Neuronal stem cell (in vitro differentiated cells): Measurements from ENCODE around the gene MROH2A.
A peak's percentile ranks its signal among the peaks of the same experiment; 100 is the strongest.

Experiments
- DNase-seq: peaks from one replicate; pipeline ENCODE4 v3.0.0-alpha.2; 2013; ENCODE audit warnings: low spot score
- H2AFZ ChIP-seq: one replicate; pipeline ENCODE4 v1.6.1; 2013; ENCODE audit warnings: mild to moderate bottlenecking, low read length, inconsistent platforms
- H2AK5ac ChIP-seq: 2 replicates; pipeline ENCODE4 v1.6.1; 2013; ENCODE audit warnings: low read depth, mild to moderate bottlenecking, inconsistent platforms, low read length, moderate library complexity, mixed read lengths
- H2BK120ac ChIP-seq: 2 replicates; pipeline ENCODE4 v1.6.1; 2013; ENCODE audit warnings: low read depth, mild to moderate bottlenecking, inconsistent platforms, low read length, moderate library complexity, mixed read lengths
- H2BK12ac ChIP-seq: one replicate; pipeline ENCODE4 v1.6.1; 2013; ENCODE audit warnings: low read length, inconsistent platforms
- H2BK15ac ChIP-seq: 2 replicates; pipeline ENCODE4 v1.6.1; 2013; ENCODE audit warnings: mild to moderate bottlenecking, low read length, inconsistent platforms, mixed read lengths
- H2BK5ac ChIP-seq: one replicate; pipeline ENCODE4 v1.6.1; 2013; ENCODE audit warnings: inconsistent platforms, mild to moderate bottlenecking, low read length, moderate library complexity
- H3K14ac ChIP-seq: one replicate; pipeline ENCODE4 v1.6.1; 2013; ENCODE audit warnings: low read length, inconsistent platforms
- H3K18ac ChIP-seq: 2 replicates; pipeline ENCODE4 v1.6.1; 2013; ENCODE audit warnings: low read length, inconsistent platforms
- H3K23ac ChIP-seq: 2 replicates; pipeline ENCODE4 v1.6.1; 2013; ENCODE audit warnings: low read depth, mild to moderate bottlenecking, mixed read lengths, low read length, inconsistent platforms; ENCODE audit not compliant: poor library complexity
- H3K27ac ChIP-seq: replicated peaks from 3 replicates; pipeline ENCODE4 v1.5.1; 2013; ENCODE audit warnings: low read length, inconsistent platforms
- H3K27me3 ChIP-seq, 3 experiments: 2 replicates each; pipeline ENCODE4 v1.6.1; 2013; ENCODE audit warnings: low read length in 3 of 3, mild to moderate bottlenecking in 2 of 3, inconsistent platforms in 1 of 3, low read depth in 1 of 3, mixed read lengths in 1 of 3, moderate library complexity in 1 of 3; ENCODE audit not compliant: control insufficient read depth in 3 of 3, insufficient read depth in 3 of 3
- H3K36me3 ChIP-seq, 2 donors: replicated peaks in 1 of 2; 2 replicates each; pipeline ENCODE4 v1.6.1; 2013; ENCODE audit warnings: low read length in 2 of 2; ENCODE audit not compliant: control insufficient read depth in 2 of 2, insufficient read depth in 2 of 2
- H3K4ac ChIP-seq: 2 replicates; pipeline ENCODE4 v1.6.1; 2013; ENCODE audit warnings: inconsistent platforms, mild to moderate bottlenecking, low read length, moderate library complexity
- H3K4me1 ChIP-seq, 2 donors: 1 replicate in 1 of 2; 2 replicates in 1 of 2; pipeline ENCODE4 v1.6.1; 2013; ENCODE audit warnings: low read length in 2 of 2, low read depth in 1 of 2; ENCODE audit not compliant: control insufficient read depth in 2 of 2, insufficient read depth in 1 of 2
- H3K4me2 ChIP-seq: one replicate; pipeline ENCODE4 v1.6.1; 2013; ENCODE audit warnings: mild to moderate bottlenecking, low read length, inconsistent platforms; ENCODE audit not compliant: insufficient read depth, poor library complexity, severe bottlenecking
- H3K4me3 ChIP-seq, 2 donors: 2 replicates each; pipeline ENCODE4 v1.5.1; 2013; ENCODE audit warnings: low read length in 2 of 2, mild to moderate bottlenecking in 2 of 2, inconsistent platforms in 1 of 2, moderate library complexity in 1 of 2
- H3K79me1 ChIP-seq: one replicate; pipeline ENCODE4 v1.6.1; 2013; ENCODE audit warnings: low read depth, mild to moderate bottlenecking, inconsistent platforms, low read length, moderate library complexity
- H3K9ac ChIP-seq: one replicate; pipeline ENCODE4 v1.6.1; 2013; ENCODE audit warnings: mild to moderate bottlenecking, low read depth, low read length, inconsistent platforms; ENCODE audit not compliant: poor library complexity
- H3K9me3 ChIP-seq, 2 donors: replicated peaks in 1 of 2; 2 replicates each; pipeline versions ENCODE3 to v1.6.1; 2013; ENCODE audit warnings: low read length in 2 of 2, mild to moderate bottlenecking in 2 of 2, inconsistent platforms in 1 of 2, low read depth in 1 of 2, mixed read lengths in 1 of 2, moderate library complexity in 1 of 2; ENCODE audit not compliant: control insufficient read depth in 2 of 2, insufficient read depth in 1 of 2
- H4K8ac ChIP-seq: one replicate; pipeline ENCODE4 v1.6.1; 2013; ENCODE audit warnings: low read depth, mild to moderate bottlenecking, inconsistent platforms, low read length, moderate library complexity
- H4K91ac ChIP-seq: one replicate; pipeline ENCODE4 v1.6.1; 2013; ENCODE audit warnings: low read length, low read depth, mild to moderate bottlenecking, inconsistent platforms; ENCODE audit not compliant: poor library complexity
- WGBS, 2 donors: extraction: QIAGEN DNeasy Blood & Tissue Kit; methylation state at CpG; one replicate each; pipeline ENCODE4 v1.1.7; 2013; ENCODE audit warnings: missing lambda C conversion rate in 2 of 2, mixed read lengths in 1 of 2; ENCODE audit not compliant: insufficient read length in 2 of 2, insufficient replicate concordance in 1 of 2; ENCODE audit errors: extremely low coverage in 2 of 2; 5-methylcytosine and 5-hydroxymethylcytosine counted together

Gene MROH2A

DNA sequence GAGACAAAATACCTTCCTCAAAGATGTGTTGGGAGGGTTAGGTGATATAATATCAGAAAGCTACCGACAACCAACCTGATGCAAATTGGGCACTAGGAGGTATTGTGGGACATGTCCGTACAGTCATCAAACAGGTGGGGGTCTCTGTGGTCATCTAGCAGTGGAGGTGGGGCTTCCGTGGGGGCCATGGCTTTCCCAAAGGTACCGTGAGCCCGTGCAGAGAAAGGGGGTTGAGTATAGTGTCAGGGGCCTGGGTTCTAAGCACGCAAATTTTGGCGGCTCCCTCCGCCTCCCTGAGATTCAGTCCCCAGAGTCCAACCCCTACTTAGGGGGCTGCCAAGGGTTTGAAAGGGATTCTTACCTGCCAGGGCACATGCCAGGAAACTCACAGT is 43.6 kb downstream of the MROH2A start:
- Histone ChIP-seq H3K36me3 (no peaks in the 10 kb centered on the region), H3K4me1 (peaks cover 0 to 2% of the 10 kb centered on the region in 2 donors), H3K4ac (peak overlapping the region; percentile 77), H3K18ac (no peak overlapping the region), H2AK5ac (no peak overlapping the region), H3K4me2 (no peak overlapping the region), H2BK5ac (peak overlapping the region; percentile 44), H4K91ac (no peak overlapping the region), H3K9ac (no peak overlapping the region), H2BK15ac (no peak overlapping the region), H3K27me3 (peaks cover 0 to 3% (median 0%) of the 10 kb centered on the region in 3 experiments), H3K23ac (no peak overlapping the region), H3K4me3 (no peak overlapping the region), H3K9me3 (no peaks in the 10 kb centered on the region), H3K79me1 (no peaks in the 10 kb centered on the region), H2BK120ac (no peak overlapping the region), H4K8ac (no peak overlapping the region), H3K27ac (no peak overlapping the region), H2AFZ (no peak overlapping the region), H2BK12ac (peak overlapping the region; percentile 16), H3K14ac (peak overlapping the region; percentile 79)
- WGBS, 2 donors: no CpG with 5 or more reads among the region's 8 CpGs
- DNase-seq: no peak

DNA sequence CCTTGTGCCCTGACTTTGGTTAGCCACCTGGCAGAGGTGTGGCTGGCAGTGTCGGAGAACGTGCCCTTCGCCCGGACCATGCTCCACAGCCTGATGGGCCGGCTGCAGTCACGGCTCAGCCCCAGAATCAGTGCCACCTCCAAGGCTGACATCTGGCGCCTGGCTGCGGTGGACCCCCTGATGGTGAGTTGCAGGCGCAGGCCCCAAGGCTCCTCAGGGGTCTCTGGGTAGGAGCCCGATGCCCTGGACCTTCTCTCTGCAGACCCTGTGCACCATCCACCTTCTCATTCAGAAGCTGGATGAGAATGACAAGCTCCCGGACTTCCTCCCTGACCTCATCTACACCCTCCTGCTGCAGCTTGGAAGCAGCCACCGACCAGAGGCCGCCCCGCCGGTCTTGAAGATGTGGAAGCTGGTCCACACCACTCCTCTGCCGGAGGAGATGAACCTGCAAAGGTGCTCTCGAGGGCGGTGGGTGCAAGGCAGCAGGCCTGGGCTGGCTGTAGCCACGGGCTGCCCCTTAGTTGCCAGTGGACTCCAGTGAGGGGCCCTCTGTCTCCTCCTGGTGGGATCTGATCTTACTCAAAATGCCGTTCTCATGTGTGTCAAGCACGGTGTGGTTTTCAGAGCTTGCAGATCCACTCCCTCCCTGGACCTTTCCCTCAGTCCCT is 44.1 kb downstream of the MROH2A start:
- H3K23ac ChIP-seq: no peak overlapping the region
- H2BK12ac ChIP-seq: peak overlapping the region; percentile 94
- no peak overlapping the region for H3K9ac ChIP-seq
- H3K9me3 ChIP-seq: no peaks in the 10 kb centered on the region
- H3K79me1 ChIP-seq: no peaks in the 10 kb centered on the region
- peak overlapping the region; percentile 95 for H3K14ac ChIP-seq
- no peak overlapping the region for H3K27ac ChIP-seq
- no peak for DNase-seq
- no peak overlapping the region for H2AFZ ChIP-seq
- peak overlapping the region; percentile 44 for H2BK5ac ChIP-seq
- no peak overlapping the region for H3K4me2 ChIP-seq
- no peaks in the 10 kb centered on the region for H3K36me3 ChIP-seq
- H3K4ac ChIP-seq: peak overlapping the region; percentile 77
- peaks cover 0 to 2% of the 10 kb centered on the region in 2 donors for H3K4me1 ChIP-seq
- no peak overlapping the region for H2BK120ac ChIP-seq
- H4K91ac ChIP-seq: no peak overlapping the region
- peak overlapping the region; percentile 1 for H2AK5ac ChIP-seq
- H2BK15ac ChIP-seq: no peak overlapping the region
- peak overlapping the region; percentile 68 for H3K18ac ChIP-seq
- WGBS, 2 donors: no CpG with 5 or more reads among the region's 21 CpGs
- peaks cover 0 to 3% (median 0%) of the 10 kb centered on the region in 3 experiments for H3K27me3 ChIP-seq
- no peak overlapping the region for H3K4me3 ChIP-seq
- no peak overlapping the region for H4K8ac ChIP-seq

- H2AFZ ChIP-seq: no peak overlapping the region
- H3K4me3 ChIP-seq: no peak overlapping the region
- H3K9ac ChIP-seq: no peak overlapping the region
- no peak overlapping the region for H4K8ac ChIP-seq
- H2BK5ac ChIP-seq: no peak overlapping the region
- H3K4me2 ChIP-seq: no peak overlapping the region
- H3K4ac ChIP-seq: no peak overlapping the region
- peak overlapping the region; percentile 65 for H2BK15ac ChIP-seq
- WGBS, 2 donors: no CpG with 5 or more reads among the region's 25 CpGs
- H3K18ac ChIP-seq: peak overlapping the region; percentile 76
- H2BK120ac ChIP-seq: no peak overlapping the region
- no peak overlapping the region for H3K27ac ChIP-seq
- H4K91ac ChIP-seq: no peak overlapping the region
- peaks cover 0 to 3% (median 0%) of the 10 kb centered on the region in 3 experiments for H3K27me3 ChIP-seq
- peaks cover 0 to 2% of the 10 kb centered on the region in 2 donors for H3K4me1 ChIP-seq
- no peaks in the 10 kb centered on the region for H3K79me1 ChIP-seq
- H3K9me3 ChIP-seq: no peaks in the 10 kb centered on the region
- DNase-seq: no peak
- H3K36me3 ChIP-seq: no peaks in the 10 kb centered on the region
- peak overlapping the region; percentile 95 for H3K14ac ChIP-seq
- H2AK5ac ChIP-seq: peak overlapping the region; percentile 88
- H2BK12ac ChIP-seq: peak overlapping the region; percentile 94
- H3K23ac ChIP-seq: peak overlapping the region; percentile 18
Observed at GRCh38 chr2:233822781-233823730, 44.9 kb downstream of the MROH2A start.

GRCh38 chr2:233823731-233824121 is 45.6 kb downstream of the MROH2A start:
- Histone ChIP-seq H3K27me3 (peaks cover 0 to 3% (median 0%) of the 10 kb centered on the region in 3 experiments), H2AK5ac (peak overlapping the region; percentile 88), H2BK120ac (no peak overlapping the region), H3K9ac (no peak overlapping the region), H2AFZ (no peak overlapping the region), H2BK5ac (no peak overlapping the region), H3K18ac (peak overlapping the region; percentile 41), H2BK15ac (no peak overlapping the region), H4K8ac (peak overlapping the region; percentile 1), H3K79me1 (no peaks in the 10 kb centered on the region), H3K27ac (no peak overlapping the region), H3K4ac (no peak overlapping the region), H3K9me3 (no peaks in the 10 kb centered on the region), H3K4me3 (no peak overlapping the region), H3K4me2 (no peak overlapping the region), H3K14ac (no peak overlapping the region), H3K36me3 (no peaks in the 10 kb centered on the region), H3K4me1 (peaks cover 0 to 2% of the 10 kb centered on the region in 2 donors), H3K23ac (no peak overlapping the region), H4K91ac (no peak overlapping the region), H2BK12ac (no peak overlapping the region)
- DNase-seq: no peak
- WGBS, 2 donors: no CpG with 5 or more reads among the region's 8 CpGs
